Mucosa of descending colon (tissue), 3 donors: Measurements from ENCODE around the gene BLTP3A. TPM values are rescaled to one million over a fixed set of nuclear protein-coding genes. Genes with fewer than 3 reads are reported as not detected.

Source experiments
- ATAC-seq: fragments of 200-7000 bp; cut with Tn5 transposase; one replicate; pipeline ENCODE4 v1.9.1; 2020; ENCODE audit warnings: mild to moderate bottlenecking, moderate library complexity
- DNase-seq, 3 donors: peaks; one replicate each; pipeline ENCODE4 v3.0.0-alpha.2; 2020
- H3K36me3 ChIP-seq: fragments of 200-600 bp; one replicate; pipeline ENCODE4 v1.8.0; 2021; ENCODE audit warnings: low read depth, mild to moderate bottlenecking
- H3K4me1 ChIP-seq: fragments of 200-600 bp; one replicate; pipeline ENCODE4 v1.8.0; 2021; ENCODE audit warnings: low read depth, mild to moderate bottlenecking
- H3K4me3 ChIP-seq: fragments of 200-600 bp; one replicate; pipeline ENCODE4 v1.8.0; 2021; ENCODE audit warnings: mild to moderate bottlenecking
- H3K9me3 ChIP-seq: fragments of 200-600 bp; one replicate; pipeline ENCODE4 v1.8.0; 2021; ENCODE audit warnings: mild to moderate bottlenecking
- intact Hi-C, 2 donors: fragments of 100-400 bp; cut with DNase I in 1 of 2; cut with micrococcal nuclease in 1 of 2; formaldehyde crosslinking; loops; one replicate each; pipeline versions ENCODE4 v1.11.0 to v1.11.1; 2022; cut with DNase I, micrococcal nuclease
- total RNA-seq, 3 donors: library from RNA; stranded (reverse); fragmentation: NEBNext Ultra II Directional in 2 of 3; extraction: Animal tissue kit (Norgen Biotek cat#: 25700) in 2 of 3; gene quantifications; one replicate each; pipeline versions ENCODE4 v1.2.1 to v1.2.4, GENCODE V29; 2021 to 2023
- TF ChIP-seq, protein P1 (sequence below): fragments of 200-600 bp; IDR thresholded peaks from one replicate; pipeline ENCODE4 v1.8.0; 2022; ENCODE audit warnings: antibody characterized with exemption, mild to moderate bottlenecking
- donor health status: DM: no; HTN: no; CAD: no; lungs with moderate emphysema.
- donor health status: DM: no; HTN: no; CAD: no.
- donor health status: DM: no; HTN: yes; CAD: no.

The BLTP3A gene
- total RNA-seq, 3 donors from 2014 or later: 9.2 to 11.3 (median 10.0) TPM

DNA sequence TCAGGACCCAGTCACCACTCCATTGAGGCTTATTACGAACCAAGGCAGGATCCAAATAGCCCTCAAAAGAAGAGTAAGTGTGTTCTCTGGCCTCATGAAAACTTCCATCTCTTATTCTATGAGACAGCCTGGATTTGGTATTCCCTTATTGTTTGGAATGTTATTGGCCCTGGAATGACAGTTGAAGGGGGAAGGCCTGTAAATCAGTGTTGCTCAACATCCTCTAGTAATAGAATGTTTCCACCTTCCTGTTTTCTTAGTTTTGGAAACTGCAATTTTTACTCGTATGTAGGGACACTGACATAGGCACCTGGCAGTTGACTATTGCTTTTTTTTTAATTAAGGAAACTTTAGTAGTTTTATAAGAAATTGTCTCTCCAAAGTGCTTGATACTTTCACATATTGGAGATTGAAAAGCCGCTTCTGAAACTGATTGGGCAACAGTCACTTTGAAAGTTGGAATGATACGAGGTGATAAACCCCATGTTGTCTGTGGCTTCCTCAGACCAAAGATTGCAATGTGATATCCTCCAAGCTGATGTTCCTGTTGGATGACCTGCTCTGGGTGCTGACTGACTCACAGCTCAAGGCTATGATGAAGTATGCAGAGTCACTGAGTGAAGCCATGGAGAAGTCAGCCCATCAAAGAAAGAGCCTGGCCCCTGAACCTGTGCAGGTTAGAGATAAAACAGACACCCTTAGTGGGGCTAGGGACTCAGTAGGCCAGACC is 43.1 kb downstream of the BLTP3A start:
- Histone ChIP-seq H3K9me3 (no peaks in the 10 kb centered on the region), H3K4me3 (no peak overlapping the region), H3K4me1 (no peaks in the 10 kb centered on the region), H3K36me3 (no peaks in the 10 kb centered on the region)
- TF ChIP-seq, protein P1, sequence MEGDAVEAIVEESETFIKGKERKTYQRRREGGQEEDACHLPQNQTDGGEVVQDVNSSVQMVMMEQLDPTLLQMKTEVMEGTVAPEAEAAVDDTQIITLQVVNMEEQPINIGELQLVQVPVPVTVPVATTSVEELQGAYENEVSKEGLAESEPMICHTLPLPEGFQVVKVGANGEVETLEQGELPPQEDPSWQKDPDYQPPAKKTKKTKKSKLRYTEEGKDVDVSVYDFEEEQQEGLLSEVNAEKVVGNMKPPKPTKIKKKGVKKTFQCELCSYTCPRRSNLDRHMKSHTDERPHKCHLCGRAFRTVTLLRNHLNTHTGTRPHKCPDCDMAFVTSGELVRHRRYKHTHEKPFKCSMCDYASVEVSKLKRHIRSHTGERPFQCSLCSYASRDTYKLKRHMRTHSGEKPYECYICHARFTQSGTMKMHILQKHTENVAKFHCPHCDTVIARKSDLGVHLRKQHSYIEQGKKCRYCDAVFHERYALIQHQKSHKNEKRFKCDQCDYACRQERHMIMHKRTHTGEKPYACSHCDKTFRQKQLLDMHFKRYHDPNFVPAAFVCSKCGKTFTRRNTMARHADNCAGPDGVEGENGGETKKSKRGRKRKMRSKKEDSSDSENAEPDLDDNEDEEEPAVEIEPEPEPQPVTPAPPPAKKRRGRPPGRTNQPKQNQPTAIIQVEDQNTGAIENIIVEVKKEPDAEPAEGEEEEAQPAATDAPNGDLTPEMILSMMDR: no peak
- intact Hi-C loops: no loop called here
- DNase-seq: no peak
- ATAC-seq: peak; percentile 9

GRCh38 chr6:34836008-34836407 is 44.1 kb downstream of the BLTP3A start:
- Histone ChIP-seq H3K9me3 (no peaks in the 10 kb centered on the region), H3K36me3 (no peaks in the 10 kb centered on the region), H3K4me1 (no peaks in the 10 kb centered on the region), H3K4me3 (no peak overlapping the region)
- DNase-seq (no peak), ATAC-seq (no peak)
- TF ChIP-seq, protein P1: no peak
- intact Hi-C loops: no loop called here

- Histone ChIP-seq H3K4me1 (no peaks in the 10 kb centered on the region), H3K36me3 (no peaks in the 10 kb centered on the region), H3K4me3 (no peak overlapping the region), H3K9me3 (no peaks in the 10 kb centered on the region)
- DNase-seq (no peak), ATAC-seq (no peak)
- intact Hi-C loops: no loop called here
- TF ChIP-seq, protein P1: no peak
These were observed 44.6 kb downstream of the BLTP3A start for GRCh38 chr6:34836451-34836850.

- no peak for DNase-seq
- TF ChIP-seq, protein P1: no peak
- intact Hi-C loops: no loop called here
- Histone ChIP-seq H3K4me1 (no peaks in the 10 kb centered on the region), H3K36me3 (no peaks in the 10 kb centered on the region), H3K9me3 (no peaks in the 10 kb centered on the region), H3K4me3 (no peak overlapping the region)
- ATAC-seq: no peak
These were observed 45.6 kb downstream of the BLTP3A start for GRCh38 chr6:34837528-34837927.

GRCh38 chr6:34839666-34840352 is 47.9 kb downstream of the BLTP3A start:
- DNase-seq (no peak), ATAC-seq (no peak)
- intact Hi-C loops: no loop called here
- Histone ChIP-seq H3K36me3 (no peaks in the 10 kb centered on the region), H3K9me3 (no peaks in the 10 kb centered on the region), H3K4me1 (no peaks in the 10 kb centered on the region), H3K4me3 (no peak overlapping the region)
- TF ChIP-seq, protein P1: no peak

Other genes with a start within 250 kb of the BLTP3A start
- gene SPDEF, start 235.8 kb upstream of the BLTP3A start, total RNA-seq: 10 to 100 TPM; 13.8 to 49.1 (median 38.2) TPM
- gene ILRUN, start 95.3 kb upstream of the BLTP3A start, total RNA-seq: 10 to 100 TPM; 45.1 to 87.6 (median 51.1) TPM
- 10 to 100 TPM; 44.8 to 70.2 (median 49.1) TPM for gene SNRPC, start 34.6 kb upstream of the BLTP3A start, total RNA-seq
- gene TAF11, start 96.0 kb downstream of the BLTP3A start, total RNA-seq: 10 to 100 TPM; 23.2 to 26.8 (median 24.2) TPM
- 10 to 100 TPM; 30.0 to 62.4 (median 33.3) TPM for gene ANKS1A, start 97.2 kb downstream of the BLTP3A start, total RNA-seq